SU-DHL-6 (cell line): ENCODE measurements around the gene CYP2E1.
"Not testable (repeated sequence)": the region's sequence is repeated elsewhere in the genome, so short reads cannot be mapped to it uniquely, and the experiment has no call there.

Experiments used
- H2AFZ ChIP-seq: fragments of 200-600 bp; sonication (generic); 2 replicates; pipeline ENCODE4 v1.6.1; 2014; ENCODE audit warnings: low read depth, mild to moderate bottlenecking, moderate library complexity, mixed read lengths, antibody characterized with exemption, low read length; ENCODE audit not compliant: severe bottlenecking
- H3F3A ChIP-seq: fragments of 200-600 bp; shearing (Covaris generic); 2 replicates; pipeline ENCODE4 v1.6.0; 2016; ENCODE audit warnings: antibody characterized with exemption, mild to moderate bottlenecking; ENCODE audit not compliant: insufficient read depth
- H3K27ac ChIP-seq: fragments of 200-600 bp; sonication (generic); 2 replicates; pipeline ENCODE4 v1.5.1; 2016; ENCODE audit warnings: low read depth, mild to moderate bottlenecking, low read length, moderate library complexity, mixed read lengths
- H3K27me3 ChIP-seq: fragments of 200-600 bp; sonication (generic), shearing (Covaris generic); 2 replicates; pipeline ENCODE4 v1.6.0; 2014; ENCODE audit warnings: mild to moderate bottlenecking, low read length
- H3K36me3 ChIP-seq: fragments of 200-600 bp; sonication (generic); 2 replicates; pipeline ENCODE4 v1.6.1; 2014; ENCODE audit warnings: mild to moderate bottlenecking, low read length, mixed read lengths
- H3K4me2 ChIP-seq: fragments of 300-600, 200-600 bp; shearing (Covaris generic), sonication (generic); 2 replicates; pipeline ENCODE4 v1.6.0; 2014; ENCODE audit warnings: low read length, low read depth, mild to moderate bottlenecking; ENCODE audit not compliant: poor library complexity, severe bottlenecking
- H3K4me3 ChIP-seq: fragments of 200-600 bp; sonication (generic); 2 replicates; pipeline ENCODE4 v1.5.1; 2014; ENCODE audit warnings: antibody characterized with exemption, low read length, mild to moderate bottlenecking, mixed read lengths; ENCODE audit not compliant: insufficient read depth, poor library complexity, severe bottlenecking
- H3K79me2 ChIP-seq: fragments of 200-600 bp; sonication (generic); 2 replicates; pipeline ENCODE4 v1.6.1; 2014; ENCODE audit warnings: mild to moderate bottlenecking, low read length, moderate library complexity; ENCODE audit not compliant: insufficient read depth
- H3K9ac ChIP-seq: fragments of 200-600 bp; sonication (generic); 2 replicates; pipeline ENCODE4 v1.7.0; 2014; ENCODE audit warnings: mild to moderate bottlenecking, low read length
- H3K9me2 ChIP-seq: fragments of 200-600 bp; sonication (generic); replicated peaks from 2 replicates; pipeline ENCODE4 v1.6.1; 2014; ENCODE audit warnings: low read length; ENCODE audit not compliant: insufficient read depth
- H3K9me3 ChIP-seq: fragments of 200-600 bp; sonication (generic); 2 replicates; pipeline ENCODE4 v1.6.1; 2014; ENCODE audit warnings: low read length, mixed read lengths; ENCODE audit not compliant: insufficient read depth
- H4K20me1 ChIP-seq: fragments of 200-600 bp; sonication (generic); 2 replicates; pipeline ENCODE4 v1.6.1; 2014; ENCODE audit warnings: low read depth, mild to moderate bottlenecking, antibody characterized with exemption, low read length, moderate library complexity, mixed read lengths
- EZH2phosphoT487 ChIP-seq: fragments of 200-600 bp; sonication (generic), shearing (Covaris generic); conservative IDR thresholded peaks from 2 replicates; pipeline ENCODE4 v1.6.1; 2018; ENCODE audit warnings: mild to moderate bottlenecking, antibody characterized with exemption, low read length, moderate library complexity, mixed read lengths
- TF ChIP-seq, protein P1 (sequence below): fragments of 200-600 bp; sonication (generic); IDR thresholded peaks from one replicate; pipeline ENCODE4 v1.5.1; 2017; ENCODE audit warnings: antibody characterized with exemption, mild to moderate bottlenecking, low read length, moderate library complexity; ENCODE audit not compliant: insufficient read depth, poor library complexity, severe bottlenecking

The CYP2E1 gene

DNA sequence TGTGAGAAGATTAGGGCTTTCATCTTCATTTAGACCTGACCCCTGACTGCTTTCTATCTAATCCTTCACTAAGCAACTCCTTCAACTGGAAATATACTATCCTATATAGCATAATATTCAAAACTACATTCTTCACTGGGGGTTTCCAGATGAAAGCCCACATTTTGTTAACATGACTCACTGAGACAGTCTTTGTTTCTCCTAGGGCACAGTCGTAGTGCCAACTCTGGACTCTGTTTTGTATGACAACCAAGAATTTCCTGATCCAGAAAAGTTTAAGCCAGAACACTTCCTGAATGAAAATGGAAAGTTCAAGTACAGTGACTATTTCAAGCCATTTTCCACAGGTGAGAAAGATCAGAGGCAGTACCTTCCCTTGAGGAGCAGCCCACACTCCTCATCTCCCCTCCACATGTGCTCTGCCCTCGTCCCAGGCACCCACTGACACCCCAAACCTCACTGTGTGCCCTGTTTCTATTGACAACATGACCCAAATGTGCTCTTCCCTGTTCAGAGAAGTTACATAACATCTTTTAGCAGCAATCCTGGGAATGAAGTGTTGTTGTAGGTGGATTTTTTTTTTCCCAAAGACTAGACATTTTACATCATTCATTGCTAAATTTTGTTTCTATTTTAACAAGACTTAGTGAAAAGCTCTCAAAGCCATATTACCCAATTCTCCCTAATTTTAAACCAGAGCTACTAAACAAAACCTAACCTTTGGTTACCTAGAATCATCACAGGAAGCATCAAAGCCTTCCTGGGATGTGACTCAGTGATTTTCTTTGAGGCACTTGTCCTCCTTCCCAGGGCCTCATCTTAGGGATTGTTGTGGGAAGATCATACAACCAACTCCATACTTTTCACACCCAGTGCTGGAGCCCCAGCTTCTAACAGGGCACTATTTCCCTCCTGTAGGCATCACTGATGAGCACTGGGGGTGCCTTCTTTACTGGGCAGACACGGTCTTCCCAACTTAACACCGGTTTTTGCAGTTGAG, 10.7 kb downstream of the CYP2E1 start:
- no peak overlapping the region for H3K27ac ChIP-seq
- H3K4me2 ChIP-seq: no peak overlapping the region
- H3K9ac ChIP-seq: no peak overlapping the region
- no peaks in the 10 kb centered on the region for H3F3A ChIP-seq
- no peaks in the 10 kb centered on the region for H3K9me2 ChIP-seq
- no peaks in the 10 kb centered on the region for H3K27me3 ChIP-seq
- H3K79me2 ChIP-seq: no peaks in the 10 kb centered on the region
- TF ChIP-seq EZH2phosphoT487: no peak
- TF ChIP-seq, protein P1, sequence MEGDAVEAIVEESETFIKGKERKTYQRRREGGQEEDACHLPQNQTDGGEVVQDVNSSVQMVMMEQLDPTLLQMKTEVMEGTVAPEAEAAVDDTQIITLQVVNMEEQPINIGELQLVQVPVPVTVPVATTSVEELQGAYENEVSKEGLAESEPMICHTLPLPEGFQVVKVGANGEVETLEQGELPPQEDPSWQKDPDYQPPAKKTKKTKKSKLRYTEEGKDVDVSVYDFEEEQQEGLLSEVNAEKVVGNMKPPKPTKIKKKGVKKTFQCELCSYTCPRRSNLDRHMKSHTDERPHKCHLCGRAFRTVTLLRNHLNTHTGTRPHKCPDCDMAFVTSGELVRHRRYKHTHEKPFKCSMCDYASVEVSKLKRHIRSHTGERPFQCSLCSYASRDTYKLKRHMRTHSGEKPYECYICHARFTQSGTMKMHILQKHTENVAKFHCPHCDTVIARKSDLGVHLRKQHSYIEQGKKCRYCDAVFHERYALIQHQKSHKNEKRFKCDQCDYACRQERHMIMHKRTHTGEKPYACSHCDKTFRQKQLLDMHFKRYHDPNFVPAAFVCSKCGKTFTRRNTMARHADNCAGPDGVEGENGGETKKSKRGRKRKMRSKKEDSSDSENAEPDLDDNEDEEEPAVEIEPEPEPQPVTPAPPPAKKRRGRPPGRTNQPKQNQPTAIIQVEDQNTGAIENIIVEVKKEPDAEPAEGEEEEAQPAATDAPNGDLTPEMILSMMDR: no peak
- H3K36me3 ChIP-seq: no peaks in the 10 kb centered on the region
- H3K9me3 ChIP-seq: no peaks in the 10 kb centered on the region
- H2AFZ ChIP-seq: no peak overlapping the region
- H4K20me1 ChIP-seq: no peaks in the 10 kb centered on the region
- no peak overlapping the region for H3K4me3 ChIP-seq

DNA sequence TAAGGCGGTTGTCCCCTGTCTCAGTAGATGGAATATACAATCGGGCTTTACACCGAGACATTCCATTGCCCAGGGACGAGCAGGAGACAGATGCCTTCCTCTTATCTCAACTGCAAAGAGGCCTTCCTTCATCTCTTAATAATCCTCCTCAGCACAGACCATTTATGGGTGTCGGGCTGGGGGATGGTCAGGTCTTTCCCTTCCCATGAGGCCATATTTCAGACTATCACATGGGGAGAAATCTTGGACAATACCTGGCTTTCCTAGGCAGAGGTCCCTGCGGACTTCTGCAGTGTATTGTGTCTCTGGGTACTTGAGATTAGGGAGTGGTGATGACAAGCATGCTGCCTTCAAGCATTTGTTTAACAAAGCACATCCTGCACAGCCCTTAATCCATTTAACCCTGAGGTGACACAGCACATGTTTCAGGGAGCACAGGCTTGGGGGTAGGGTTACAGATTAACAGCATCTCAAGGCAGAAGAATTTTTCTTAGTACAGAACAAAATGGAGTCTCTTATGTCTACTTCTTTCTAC, 14.3 kb downstream of the CYP2E1 start:
- H3K27me3 ChIP-seq, H3K27ac ChIP-seq, H2AFZ ChIP-seq, H4K20me1 ChIP-seq, H3K36me3 ChIP-seq, H3K79me2 ChIP-seq, H3K4me2 ChIP-seq, H3K9ac ChIP-seq, H3K9me3 ChIP-seq, H3K4me3 ChIP-seq, H3K9me2 ChIP-seq, H3F3A ChIP-seq: not testable (repeated sequence)

DNA sequence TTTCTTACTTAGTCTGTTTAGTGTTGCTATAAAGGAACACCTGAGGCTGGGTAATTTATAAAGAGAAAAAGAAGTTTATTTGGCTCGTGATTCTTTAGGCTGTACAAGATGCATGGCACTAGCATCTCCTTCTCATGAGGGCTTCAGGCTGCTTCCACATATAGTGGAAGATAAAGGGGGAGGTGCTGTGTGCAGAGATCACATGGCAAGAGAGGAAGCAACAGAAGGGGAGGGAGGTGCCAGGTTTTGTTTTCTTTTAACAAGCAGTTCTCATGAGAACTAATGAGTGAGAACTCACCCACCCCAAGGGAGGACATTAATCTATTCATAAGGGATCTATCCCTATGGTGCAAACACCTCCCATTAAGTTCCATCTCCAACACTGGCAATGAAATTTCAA, 17.3 kb downstream of the CYP2E1 start:
- Histone ChIP-seq H2AFZ (no peak overlapping the region), H3K9ac (no peak overlapping the region), H4K20me1 (no peaks in the 10 kb centered on the region), H3K9me2 (no peaks in the 10 kb centered on the region), H3K4me2 (no peak overlapping the region), H3K27ac (no peak overlapping the region), H3K9me3 (peaks cover 5% of the 10 kb centered on the region; the same call in 1 of the 2 replicates), H3K4me3 (no peak overlapping the region), H3K27me3 (no peaks in the 10 kb centered on the region), H3K36me3 (no peaks in the 10 kb centered on the region), H3F3A (no peaks in the 10 kb centered on the region), H3K79me2 (no peaks in the 10 kb centered on the region)
- TF ChIP-seq, protein P1: no peak
- no peak for TF ChIP-seq EZH2phosphoT487

GRCh38 chr10:133554600-133554999, 27.4 kb downstream of the CYP2E1 start:
- Histone ChIP-seq H3K36me3 (no peaks in the 10 kb centered on the region), H3K27ac (no peak overlapping the region), H3F3A (no peaks in the 10 kb centered on the region), H3K4me2 (no peak overlapping the region), H3K27me3 (no peaks in the 10 kb centered on the region), H3K9me2 (no peaks in the 10 kb centered on the region), H3K9me3 (no peaks in the 10 kb centered on the region), H2AFZ (no peak overlapping the region), H3K79me2 (no peaks in the 10 kb centered on the region), H4K20me1 (no peaks in the 10 kb centered on the region), H3K4me3 (no peak overlapping the region), H3K9ac (no peak overlapping the region)
- TF ChIP-seq, protein P1: no peak
- no peak for TF ChIP-seq EZH2phosphoT487
